Stomach (tissue), 4 donors: Measurements from ENCODE around the gene MCM3AP.

Experiments
- CTCF ChIP-seq, 7 experiments: fragments of 450-650 bp in 4 of 7; fragments of 200-600 bp in 3 of 7; sonication (generic) in 3 of 7; IDR thresholded peaks; one replicate each; pipeline ENCODE4 v1.5.1; 2016 to 2019; ENCODE audit warnings: antibody characterized with exemption in 7 of 7, control low read depth in 2 of 7, mild to moderate bottlenecking in 1 of 7
- POLR2A ChIP-seq, 4 donors: fragments of 450-650 bp; IDR thresholded peaks; one replicate each; pipeline ENCODE4 v1.6.1; 2016; ENCODE audit warnings: antibody characterized with exemption in 4 of 4, control low read depth in 2 of 4, mild to moderate bottlenecking in 1 of 4, moderate library complexity in 1 of 4

GRCh38 chr21:46245213-46245915, 40.0 kb downstream of the MCM3AP start:
- no peak for TF ChIP-seq CTCF (IDR thresholded peaks at IDR 0.05)
- TF ChIP-seq POLR2A (IDR thresholded peaks at IDR 0.05), result no peak
